ENCODE results near the gene SND1. TPM values are rescaled to one million over a fixed set of nuclear protein-coding genes. Genes with fewer than 3 reads are reported as not detected.

Gene SND1
- total RNA-seq, 1 donor from 2014 or later, result 165 TPM

DNA sequence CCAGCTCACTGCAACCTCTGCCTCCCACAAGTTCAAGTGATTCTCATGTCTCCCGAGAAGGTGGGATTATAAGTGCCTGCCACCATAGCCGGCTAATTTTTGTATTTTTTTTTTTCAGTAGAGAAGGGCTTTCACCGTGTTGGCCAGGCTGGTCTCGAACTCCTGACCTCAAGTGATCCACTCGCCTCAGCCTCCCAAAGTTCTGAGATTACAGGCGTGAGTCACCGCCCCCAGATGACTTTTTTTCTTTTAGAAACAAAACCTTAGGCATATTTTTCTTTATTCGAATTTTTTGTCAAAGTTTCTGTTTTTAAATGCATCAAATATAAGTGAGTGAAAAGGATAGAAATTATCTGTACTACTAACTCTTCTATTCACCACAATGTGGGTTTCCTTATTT is 266.1 kb downstream of the SND1 start:
- no peak for DNase-seq
- no peak overlapping the region for H3K4me3 Mint-ChIP-seq (ENCODE audit: unreplicated experiment)
- no peaks in the 10 kb centered on the region for H3K27me3 Mint-ChIP-seq (ENCODE audit: unreplicated experiment)
- no peaks in the 10 kb centered on the region for H3K36me3 Mint-ChIP-seq (ENCODE audit: unreplicated experiment)
- H3K4me1 Mint-ChIP-seq (ENCODE audit: low read depth, unreplicated experiment), result peaks cover 4% of the 10 kb centered on the region
- H3K27ac Mint-ChIP-seq (ENCODE audit: unreplicated experiment), result no peak overlapping the region
- no peak for TF ChIP-seq CTCF (IDR thresholded peaks at IDR 0.05; ENCODE audit: partially characterized antibody, unreplicated experiment)
- peaks cover 3% of the 10 kb centered on the region for H3K9me3 Mint-ChIP-seq (ENCODE audit: unreplicated experiment)

DNA sequence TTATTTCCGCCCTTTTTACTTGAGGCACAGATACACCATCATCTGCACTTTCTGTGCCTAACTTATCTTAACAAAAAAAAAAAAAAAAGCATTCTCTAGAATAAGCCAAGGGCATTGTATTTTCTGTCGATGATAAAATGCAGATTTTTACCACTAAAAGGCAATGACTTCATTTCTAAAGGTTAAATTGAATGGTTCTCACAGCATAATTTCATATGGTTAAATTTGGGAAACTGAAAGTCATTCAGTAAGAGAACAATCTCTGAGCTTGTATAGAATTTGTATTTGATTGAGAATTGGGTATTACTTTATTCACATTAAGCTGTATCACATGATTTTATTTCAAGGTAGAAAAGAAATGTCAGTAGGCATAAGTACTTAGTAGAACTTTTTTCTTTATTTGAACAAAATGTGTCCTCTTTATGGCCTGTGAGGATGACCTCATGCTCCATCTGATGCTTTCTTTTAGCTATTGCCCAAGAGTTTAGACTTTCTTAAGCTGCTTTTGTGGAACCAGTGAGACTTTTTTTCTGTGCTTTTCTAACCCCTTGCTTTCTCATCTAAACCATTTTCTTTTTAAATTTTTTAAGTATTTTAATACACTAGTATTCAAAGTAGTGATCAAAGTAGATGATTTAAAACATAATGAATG is 268.9 kb downstream of the SND1 start:
- Mint-ChIP-seq H3K9me3 (ENCODE audit: unreplicated experiment) (peaks cover 3% of the 10 kb centered on the region), H3K27me3 (ENCODE audit: unreplicated experiment) (no peaks in the 10 kb centered on the region), H3K36me3 (ENCODE audit: unreplicated experiment) (no peaks in the 10 kb centered on the region), H3K4me1 (ENCODE audit: low read depth, unreplicated experiment) (peaks cover 15% of the 10 kb centered on the region), H3K27ac (ENCODE audit: unreplicated experiment) (no peak overlapping the region), H3K4me3 (ENCODE audit: unreplicated experiment) (no peak overlapping the region)
- no peak for TF ChIP-seq CTCF (IDR thresholded peaks at IDR 0.05; ENCODE audit: partially characterized antibody, unreplicated experiment)
- DNase-seq, result no peak

- H3K36me3 Mint-ChIP-seq (ENCODE audit: unreplicated experiment), result no peaks in the 10 kb centered on the region
- no peak for TF ChIP-seq CTCF (IDR thresholded peaks at IDR 0.05; ENCODE audit: partially characterized antibody, unreplicated experiment)
- no peaks in the 10 kb centered on the region for H3K27me3 Mint-ChIP-seq (ENCODE audit: unreplicated experiment)
- H3K27ac Mint-ChIP-seq (ENCODE audit: unreplicated experiment), result no peak overlapping the region
- H3K4me1 Mint-ChIP-seq (ENCODE audit: low read depth, unreplicated experiment), result peaks cover 18% of the 10 kb centered on the region
- DNase-seq, result no peak
- H3K9me3 Mint-ChIP-seq (ENCODE audit: unreplicated experiment), result peaks cover 3% of the 10 kb centered on the region
- H3K4me3 Mint-ChIP-seq (ENCODE audit: unreplicated experiment), result no peak overlapping the region
Observed at GRCh38 chr7:127922656-127923055, 270.7 kb downstream of the SND1 start.

DNA sequence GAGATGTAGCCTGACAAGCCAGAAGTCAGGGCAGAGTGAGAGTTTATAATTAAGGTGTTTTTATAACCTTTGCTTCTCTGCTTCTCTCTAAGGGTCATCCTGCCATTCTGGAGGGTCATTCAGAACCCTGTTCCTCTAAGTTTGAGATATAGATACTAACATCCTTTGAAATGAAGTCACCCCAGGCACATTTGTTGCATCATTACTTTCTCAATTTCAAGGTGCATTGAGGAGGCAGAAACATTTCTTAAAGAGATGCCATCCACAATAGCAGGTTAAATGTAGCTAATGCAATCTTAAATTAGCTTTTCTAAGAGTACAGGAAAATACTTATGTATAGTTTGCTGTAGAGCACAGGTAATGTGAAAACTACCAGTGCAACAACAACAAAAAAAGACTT is 272.9 kb downstream of the SND1 start:
- no peak overlapping the region for H3K27ac Mint-ChIP-seq (ENCODE audit: unreplicated experiment)
- H3K4me3 Mint-ChIP-seq (ENCODE audit: unreplicated experiment), result no peak overlapping the region
- peaks cover 18% of the 10 kb centered on the region for H3K4me1 Mint-ChIP-seq (ENCODE audit: low read depth, unreplicated experiment)
- TF ChIP-seq CTCF (IDR thresholded peaks at IDR 0.05; ENCODE audit: partially characterized antibody, unreplicated experiment), result no peak
- DNase-seq, result no peak
- H3K36me3 Mint-ChIP-seq (ENCODE audit: unreplicated experiment), result peaks cover 9% of the 10 kb centered on the region
- no peaks in the 10 kb centered on the region for H3K27me3 Mint-ChIP-seq (ENCODE audit: unreplicated experiment)
- H3K9me3 Mint-ChIP-seq (ENCODE audit: unreplicated experiment), result peaks cover 3% of the 10 kb centered on the region

- H3K27ac Mint-ChIP-seq (ENCODE audit: unreplicated experiment), result no peak overlapping the region
- no peak for DNase-seq
Observed at GRCh38 chr7:127927348-127927696, 275.3 kb downstream of the SND1 start.

More at GRCh38 chr7:127927348-127927696, 275.3 kb downstream of the SND1 start:
- H3K36me3 Mint-ChIP-seq (ENCODE audit: unreplicated experiment), result peaks cover 22% of the 10 kb centered on the region
- no peak overlapping the region for H3K4me3 Mint-ChIP-seq (ENCODE audit: unreplicated experiment)
- no peak for TF ChIP-seq CTCF (IDR thresholded peaks at IDR 0.05; ENCODE audit: partially characterized antibody, unreplicated experiment)
- no peaks in the 10 kb centered on the region for H3K27me3 Mint-ChIP-seq (ENCODE audit: unreplicated experiment)
- H3K4me1 Mint-ChIP-seq (ENCODE audit: low read depth, unreplicated experiment), result peaks cover 16% of the 10 kb centered on the region
- peaks cover 2% of the 10 kb centered on the region for H3K9me3 Mint-ChIP-seq (ENCODE audit: unreplicated experiment)
